H1 (cell line): Measurements from ENCODE around the gene LBX1. TPM values are rescaled to one million over a fixed set of nuclear protein-coding genes. Genes with fewer than 3 reads are reported as not detected.

Source experiments
- EZH2 ChIP-seq: fragments of 200-600 bp; sonication (generic); IDR thresholded peaks from 2 replicates; pipeline ENCODE4 v1.7.1; 2012; ENCODE audit warnings: low read depth, mild to moderate bottlenecking, moderate library complexity, low read length, inconsistent platforms; ENCODE audit not compliant: severe bottlenecking
- GABPA ChIP-seq: IDR thresholded peaks from 2 replicates; pipeline ENCODE4 v1.6.1; 2011; ENCODE audit warnings: mild to moderate bottlenecking, low read length, moderate library complexity, borderline replicate concordance; ENCODE audit not compliant: insufficient read depth
- JUND ChIP-seq: IDR thresholded peaks from 2 replicates; pipeline ENCODE4 v1.6.1; 2011; ENCODE audit warnings: mild to moderate bottlenecking, improper control_type of control experiment, low read length
- SP4 ChIP-seq: IDR thresholded peaks from 2 replicates; pipeline ENCODE4 v1.6.1; 2012; ENCODE audit warnings: low read length, inconsistent platforms
- SUZ12 ChIP-seq: fragments of 200-600 bp; sonication (generic); IDR thresholded peaks from 2 replicates; pipeline ENCODE4 v1.6.1; 2012; ENCODE audit warnings: mild to moderate bottlenecking, inconsistent platforms, low read length, moderate library complexity, mixed read lengths
- TEAD4 ChIP-seq: IDR thresholded peaks from 2 replicates; pipeline ENCODE4 v1.6.1; 2012; ENCODE audit warnings: low read depth, low read length, inconsistent platforms, mixed read lengths
- polyA plus RNA-seq, 7 experiments: library from polyadenylated mRNA; depleted of rRNA in 3 of 7; stranded (reverse) in 5 of 7; unstranded in 2 of 7; fragments of >200 nt in 5 of 7; fragments of 200-250 nt in 2 of 7; gene quantifications; 1 replicate in 5 of 7; 2 replicates in 1 of 7; 4 replicates in 1 of 7; pipeline versions ENCODE4 v1.2.1 to v1.2.3, GENCODE V29; 2011 to 2013; ENCODE audit warnings: missing spikeins in 2 of 7, mixed read lengths in 2 of 7
- total RNA-seq: library from RNA; stranded (reverse); fragmentation: NEBNext Ultra II Directional; extraction: Animal tissue kit (Norgen Biotek cat#: 25700); gene quantifications from 2 replicates; pipeline ENCODE4 v1.2.1, GENCODE V29; 2021
- TF ChIP-seq, protein P1 (sequence below), 3 experiments: IDR thresholded peaks; 1 replicate in 2 of 3; 2 replicates in 1 of 3; pipeline versions ENCODE4 v1.5.1 to v1.6.1; 2011; ENCODE audit warnings: low read length in 3 of 3, mild to moderate bottlenecking in 3 of 3, inconsistent platforms in 2 of 3, low read depth in 1 of 3, moderate library complexity in 1 of 3; ENCODE audit not compliant: insufficient read depth in 1 of 3; ENCODE audit errors: control extremely low read depth in 1 of 3

LBX1 gene
- total and polyA plus RNA-seq, 2 of the 8 experiments (the other 6 are each of a cell fraction or from before 2014, with no cell fraction given), result not detected

DNA sequence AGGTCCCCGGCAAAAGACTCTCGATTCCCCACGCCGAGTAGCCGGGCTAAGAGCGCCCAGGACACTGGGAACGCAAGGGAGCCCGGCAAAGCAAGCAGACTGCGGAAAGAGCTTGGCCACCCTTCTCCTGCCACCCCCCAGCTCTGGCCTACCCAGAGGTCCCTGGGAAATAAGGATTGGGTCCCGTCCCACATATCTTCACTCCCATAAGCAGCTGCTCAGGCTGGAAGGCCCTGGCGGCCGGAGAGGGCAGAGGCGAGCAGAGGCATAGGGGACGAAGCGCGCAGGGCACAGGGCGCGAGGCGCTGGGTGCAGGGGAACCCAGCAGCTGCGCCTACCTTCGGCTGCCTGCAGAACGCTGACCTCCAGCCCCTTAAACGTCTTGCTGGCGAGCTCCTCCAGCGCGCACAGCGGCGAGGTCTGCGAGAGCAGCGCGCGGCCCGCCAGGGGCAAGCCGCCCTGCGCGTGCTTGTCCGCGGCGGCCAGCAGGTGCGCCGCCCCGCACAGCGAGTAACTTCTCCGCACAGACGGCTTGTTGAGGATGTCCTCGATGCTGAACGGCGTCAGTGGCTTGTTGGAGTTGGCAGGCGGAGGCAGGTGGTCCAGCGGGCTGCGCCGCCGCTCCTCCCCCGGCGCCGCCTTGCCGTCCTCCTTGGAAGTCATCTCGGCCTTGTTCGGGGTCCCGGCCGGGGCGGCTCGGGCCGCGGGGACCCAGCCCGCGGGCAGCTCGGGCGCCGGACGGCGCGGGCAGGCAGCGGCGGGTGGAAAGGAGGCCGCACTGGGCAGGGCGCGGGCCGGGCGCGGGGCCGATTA, 904 bp downstream of the LBX1 start (continued):
- TF ChIP-seq EZH2, result peak; percentile 72
- TF ChIP-seq, protein P1, sequence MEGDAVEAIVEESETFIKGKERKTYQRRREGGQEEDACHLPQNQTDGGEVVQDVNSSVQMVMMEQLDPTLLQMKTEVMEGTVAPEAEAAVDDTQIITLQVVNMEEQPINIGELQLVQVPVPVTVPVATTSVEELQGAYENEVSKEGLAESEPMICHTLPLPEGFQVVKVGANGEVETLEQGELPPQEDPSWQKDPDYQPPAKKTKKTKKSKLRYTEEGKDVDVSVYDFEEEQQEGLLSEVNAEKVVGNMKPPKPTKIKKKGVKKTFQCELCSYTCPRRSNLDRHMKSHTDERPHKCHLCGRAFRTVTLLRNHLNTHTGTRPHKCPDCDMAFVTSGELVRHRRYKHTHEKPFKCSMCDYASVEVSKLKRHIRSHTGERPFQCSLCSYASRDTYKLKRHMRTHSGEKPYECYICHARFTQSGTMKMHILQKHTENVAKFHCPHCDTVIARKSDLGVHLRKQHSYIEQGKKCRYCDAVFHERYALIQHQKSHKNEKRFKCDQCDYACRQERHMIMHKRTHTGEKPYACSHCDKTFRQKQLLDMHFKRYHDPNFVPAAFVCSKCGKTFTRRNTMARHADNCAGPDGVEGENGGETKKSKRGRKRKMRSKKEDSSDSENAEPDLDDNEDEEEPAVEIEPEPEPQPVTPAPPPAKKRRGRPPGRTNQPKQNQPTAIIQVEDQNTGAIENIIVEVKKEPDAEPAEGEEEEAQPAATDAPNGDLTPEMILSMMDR (IDR thresholded peaks at IDR 0.05; ENCODE audit: control extremely low read depth in 1 of 3, insufficient read depth in 1 of 3, low read depth in 1 of 3, low read length in 3 of 3), result peak in 1 of 3 experiments; percentile 18; a peak in 1 of 4 replicates
- peak; percentile 41 for TF ChIP-seq SUZ12
- no peak for TF ChIP-seq JUND
- no peak for TF ChIP-seq TEAD4
- peak; percentile 61; the same call in 1 of the 2 replicates for TF ChIP-seq GABPA
- TF ChIP-seq SP4, result no peak
